Trophoblast cell (in vitro differentiated cells and primary cell): ENCODE results near the gene FSTL4.

Source experiments
- DNase-seq, 2 donors: peaks; one replicate each; pipeline ENCODE4 v3.0.0-alpha.2; 2016
- H2AFZ ChIP-seq: 2 replicates; pipeline ENCODE4 v1.6.1; 2013; ENCODE audit warnings: low read length, moderate library complexity, mild to moderate bottlenecking; ENCODE audit not compliant: insufficient read depth, poor library complexity
- H2AK5ac ChIP-seq: 2 replicates; pipeline ENCODE4 v1.6.1; 2013; ENCODE audit warnings: mild to moderate bottlenecking, low read length
- H2BK120ac ChIP-seq: 2 replicates; pipeline ENCODE4 v1.6.1; 2013; ENCODE audit warnings: low read length, mild to moderate bottlenecking, moderate library complexity; ENCODE audit not compliant: insufficient read depth, poor library complexity
- H2BK12ac ChIP-seq: 2 replicates; pipeline ENCODE4 v1.6.1; 2013; ENCODE audit warnings: mild to moderate bottlenecking, low read length, moderate library complexity
- H2BK5ac ChIP-seq: 2 replicates; pipeline ENCODE4 v1.6.1; 2013; ENCODE audit warnings: low read length, low read depth, moderate library complexity, mild to moderate bottlenecking; ENCODE audit not compliant: poor library complexity
- H3K14ac ChIP-seq: 2 replicates; pipeline ENCODE4 v1.6.1; 2013; ENCODE audit warnings: mild to moderate bottlenecking, low read length
- H3K18ac ChIP-seq: 2 replicates; pipeline ENCODE4 v1.6.1; 2013; ENCODE audit warnings: mild to moderate bottlenecking, low read length
- H3K23ac ChIP-seq: 2 replicates; pipeline ENCODE4 v1.6.1; 2013; ENCODE audit warnings: low read length
- H3K27ac ChIP-seq: 2 replicates; pipeline ENCODE4 v1.5.1; 2013; ENCODE audit warnings: low read depth, mild to moderate bottlenecking, inconsistent platforms, low read length, moderate library complexity
- H3K27me3 ChIP-seq: 2 replicates; pipeline ENCODE4 v1.6.1; 2013; ENCODE audit warnings: inconsistent platforms, mild to moderate bottlenecking, low read length, moderate library complexity; ENCODE audit not compliant: insufficient read depth
- H3K36me3 ChIP-seq, 2 experiments: 1 replicate in 1 of 2; 2 replicates in 1 of 2; pipeline ENCODE4 v1.6.1; 2013; ENCODE audit warnings: low read length in 2 of 2, mild to moderate bottlenecking in 2 of 2, moderate library complexity in 1 of 2; ENCODE audit not compliant: insufficient read depth in 2 of 2, control insufficient read depth in 1 of 2
- H3K4ac ChIP-seq: 2 replicates; pipeline ENCODE4 v1.6.1; 2013; ENCODE audit warnings: low read depth, mild to moderate bottlenecking, low read length, moderate library complexity
- H3K4me1 ChIP-seq, 2 experiments: 1 replicate in 1 of 2; 2 replicates in 1 of 2; pipeline ENCODE4 v1.6.1; 2013; ENCODE audit warnings: low read length in 2 of 2, mild to moderate bottlenecking in 2 of 2, moderate library complexity in 1 of 2; ENCODE audit not compliant: insufficient read depth in 2 of 2, control insufficient read depth in 1 of 2
- H3K4me2 ChIP-seq: 2 replicates; pipeline ENCODE4 v1.6.1; 2013; ENCODE audit warnings: inconsistent platforms, mild to moderate bottlenecking, low read length, moderate library complexity
- H3K4me3 ChIP-seq: 2 replicates; pipeline ENCODE4 v1.5.1; 2013; ENCODE audit warnings: mild to moderate bottlenecking, low read depth, low read length, inconsistent platforms
- H3K79me1 ChIP-seq: one replicate; pipeline ENCODE4 v1.6.1; 2013; ENCODE audit warnings: low read length
- H3K79me2 ChIP-seq: 2 replicates; pipeline ENCODE4 v1.6.1; 2013; ENCODE audit warnings: low read length, mild to moderate bottlenecking; ENCODE audit not compliant: control insufficient read depth, insufficient read depth, poor library complexity
- H3K9ac ChIP-seq: 2 replicates; pipeline ENCODE4 v1.6.1; 2013; ENCODE audit warnings: mild to moderate bottlenecking, low read length
- H3K9me3 ChIP-seq: 2 replicates; pipeline ENCODE4 v1.6.1; 2013; ENCODE audit warnings: low read depth, mild to moderate bottlenecking, control low read depth, inconsistent platforms, low read length; ENCODE audit not compliant: insufficient read depth
- H4K12ac ChIP-seq: 2 replicates; pipeline ENCODE4 v1.6.1; 2013; ENCODE audit warnings: low read depth, mild to moderate bottlenecking, low read length, moderate library complexity
- H4K8ac ChIP-seq: 2 replicates; pipeline ENCODE4 v1.6.1; 2013; ENCODE audit warnings: low read depth, mild to moderate bottlenecking, low read length, moderate library complexity
- H4K91ac ChIP-seq: one replicate; pipeline ENCODE4 v1.6.1; 2013; ENCODE audit warnings: low read depth, mild to moderate bottlenecking, low read length, moderate library complexity
- WGBS: extraction: QIAGEN DNeasy Blood & Tissue Kit; methylation state at CpG from one replicate; pipeline ENCODE4 v1.1.7; 2013; ENCODE audit warnings: missing lambda C conversion rate; ENCODE audit not compliant: insufficient read length, insufficient coverage; ENCODE audit errors: extremely low coverage; 5-methylcytosine and 5-hydroxymethylcytosine counted together

The FSTL4 gene

GRCh38 chr5:133421394-133421793, 190.9 kb downstream of the FSTL4 start:
- Histone ChIP-seq H4K91ac (no peak overlapping the region), H3K4me1 (no peaks in the 10 kb centered on the region), H3K9ac (no peak overlapping the region), H2AFZ (no peak overlapping the region), H3K14ac (no peak overlapping the region), H3K79me1 (no peaks in the 10 kb centered on the region), H3K27me3 (no peaks in the 10 kb centered on the region), H3K4me2 (no peak overlapping the region), H2BK120ac (no peak overlapping the region), H4K8ac (no peak overlapping the region), H3K36me3 (no peaks in the 10 kb centered on the region), H2AK5ac (no peak overlapping the region), H3K9me3 (no peaks in the 10 kb centered on the region), H3K79me2 (no peaks in the 10 kb centered on the region), H2BK5ac (no peak overlapping the region), H3K4me3 (no peak overlapping the region), H3K4ac (no peak overlapping the region), H4K12ac (no peak overlapping the region), H3K23ac (no peak overlapping the region), H3K18ac (no peak overlapping the region), H3K27ac (no peak overlapping the region), H2BK12ac (no peak overlapping the region)
- DNase-seq, result peak in 1 of 2 donors; percentile 18
- WGBS, result no CpG with 5 or more reads among the region's 8 CpGs

- Histone ChIP-seq H2AFZ (no peak overlapping the region), H3K4me3 (no peak overlapping the region), H3K4me1 (no peaks in the 10 kb centered on the region), H2BK120ac (no peak overlapping the region), H2AK5ac (no peak overlapping the region), H3K79me1 (no peaks in the 10 kb centered on the region), H3K14ac (no peak overlapping the region), H3K36me3 (no peaks in the 10 kb centered on the region), H2BK12ac (no peak overlapping the region), H3K23ac (no peak overlapping the region), H3K18ac (no peak overlapping the region), H3K4ac (no peak overlapping the region), H3K79me2 (no peaks in the 10 kb centered on the region), H4K91ac (no peak overlapping the region), H3K4me2 (no peak overlapping the region), H2BK5ac (no peak overlapping the region), H3K9me3 (no peaks in the 10 kb centered on the region), H4K8ac (no peak overlapping the region), H3K9ac (peak overlapping the region; percentile 28), H3K27ac (no peak overlapping the region), H3K27me3 (no peaks in the 10 kb centered on the region), H4K12ac (no peak overlapping the region)
- WGBS, result no CpG with 5 or more reads among the region's 5 CpGs
- DNase-seq, result no peak
These were observed 191.7 kb downstream of the FSTL4 start for GRCh38 chr5:133420440-133421301.

- Histone ChIP-seq H3K14ac (no peak overlapping the region), H3K79me1 (no peaks in the 10 kb centered on the region), H2AFZ (no peak overlapping the region), H3K9me3 (no peaks in the 10 kb centered on the region), H3K4me1 (no peaks in the 10 kb centered on the region), H3K4ac (no peak overlapping the region), H3K18ac (no peak overlapping the region), H3K4me2 (no peak overlapping the region), H3K36me3 (no peaks in the 10 kb centered on the region), H4K12ac (no peak overlapping the region), H3K27me3 (no peaks in the 10 kb centered on the region), H2BK5ac (no peak overlapping the region), H4K8ac (no peak overlapping the region), H3K27ac (no peak overlapping the region), H3K4me3 (no peak overlapping the region), H3K79me2 (no peaks in the 10 kb centered on the region), H3K23ac (no peak overlapping the region), H2AK5ac (no peak overlapping the region), H2BK120ac (no peak overlapping the region), H4K91ac (no peak overlapping the region), H3K9ac (no peak overlapping the region), H2BK12ac (no peak overlapping the region)
- WGBS, result no CpG with 5 or more reads among the region's 5 CpGs
- no peak for DNase-seq
These were observed 196.4 kb downstream of the FSTL4 start for GRCh38 chr5:133415906-133416305.

- no peak overlapping the region for H3K14ac ChIP-seq
- H3K9ac ChIP-seq, result no peak overlapping the region
- H2BK120ac ChIP-seq, result no peak overlapping the region
- H3K27ac ChIP-seq, result no peak overlapping the region
- no peak overlapping the region for H2AFZ ChIP-seq
- WGBS, result no CpG with 5 or more reads among the region's 5 CpGs
- no peak for DNase-seq
- no peak overlapping the region for H3K4me3 ChIP-seq
- H4K91ac ChIP-seq, result no peak overlapping the region
- H3K36me3 ChIP-seq, result no peaks in the 10 kb centered on the region
- no peak overlapping the region for H4K8ac ChIP-seq
- no peaks in the 10 kb centered on the region for H3K79me2 ChIP-seq
- H3K18ac ChIP-seq, result no peak overlapping the region
- no peak overlapping the region for H3K23ac ChIP-seq
- H2BK5ac ChIP-seq, result no peak overlapping the region
- no peaks in the 10 kb centered on the region for H3K79me1 ChIP-seq
- H3K27me3 ChIP-seq, result no peaks in the 10 kb centered on the region
- H4K12ac ChIP-seq, result no peak overlapping the region
- no peak overlapping the region for H2BK12ac ChIP-seq
- no peak overlapping the region for H3K4ac ChIP-seq
- H2AK5ac ChIP-seq, result no peak overlapping the region
- no peaks in the 10 kb centered on the region for H3K9me3 ChIP-seq
- no peaks in the 10 kb centered on the region for H3K4me1 ChIP-seq
- H3K4me2 ChIP-seq, result no peak overlapping the region
These were observed 196.8 kb downstream of the FSTL4 start for GRCh38 chr5:133415506-133415905.
